CD4-positive, alpha-beta T cell treated with Interferon gamma for 1 hour (primary cell): Measurements from ENCODE around the gene ZFAND2A.
"Not testable (repeated sequence)": the region's sequence is repeated elsewhere in the genome, so short reads cannot be mapped to it uniquely, and the experiment has no call there.

ENCODE experiments used
- DNase-seq: peaks from one replicate; pipeline ENCODE4 v3.0.0-alpha.2; 2020

ZFAND2A gene

DNA sequence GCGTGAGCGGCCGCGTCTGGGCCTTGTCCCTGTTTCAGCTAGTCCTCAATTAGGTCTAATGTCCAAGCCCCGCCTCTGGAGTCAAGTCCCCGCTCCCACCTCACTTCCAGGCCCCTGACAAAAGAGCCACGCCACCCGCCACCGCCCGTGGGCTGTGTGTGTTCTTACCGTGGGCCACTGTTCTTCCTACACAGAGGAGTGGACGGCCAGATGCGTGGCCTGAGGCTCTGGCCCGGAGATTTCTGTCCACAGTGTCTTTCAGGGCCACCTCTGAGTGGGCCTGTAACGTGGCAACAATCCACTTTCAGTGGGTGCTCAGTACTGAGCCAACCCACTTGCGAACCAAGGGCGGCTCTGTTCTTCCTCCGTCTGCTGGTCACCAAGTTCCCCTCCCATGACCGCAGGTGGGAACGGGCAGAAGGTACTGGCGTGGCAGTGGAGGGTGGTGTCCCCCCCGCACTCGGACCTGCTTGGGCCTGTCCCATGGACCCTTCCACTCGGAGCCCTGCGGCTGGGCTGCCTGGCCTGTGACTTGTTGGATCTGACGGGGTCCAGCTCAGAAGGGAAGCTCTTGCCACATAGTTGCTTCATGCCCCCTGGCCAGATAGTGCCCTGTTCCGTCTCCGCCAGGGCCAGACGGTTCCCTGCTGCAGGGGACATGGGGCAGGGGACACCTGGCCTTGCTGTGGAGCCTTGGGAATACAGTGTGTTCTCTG is 15.0 kb upstream of the ZFAND2A start:
- no peak for DNase-seq

DNA sequence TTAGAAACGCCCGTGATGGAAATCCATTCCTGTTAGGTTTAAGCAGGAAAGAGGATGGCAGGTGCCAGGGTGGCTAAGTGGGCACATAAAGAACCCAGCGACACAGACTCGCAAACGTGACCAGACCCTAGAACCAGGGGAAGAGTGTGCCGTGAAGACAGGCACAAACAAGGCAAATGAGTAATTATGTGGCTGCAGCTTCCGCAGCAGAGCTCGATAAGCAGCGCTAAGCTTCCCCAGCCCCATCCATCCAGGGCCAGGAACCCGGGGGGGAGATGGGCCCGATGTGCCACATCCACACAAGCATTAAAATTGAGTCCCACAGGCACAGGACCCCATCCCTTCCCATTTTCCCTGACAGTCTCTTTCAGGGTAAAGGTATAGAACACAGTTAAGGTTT is 14.0 kb upstream of the ZFAND2A start:
- DNase-seq = no peak

DNA sequence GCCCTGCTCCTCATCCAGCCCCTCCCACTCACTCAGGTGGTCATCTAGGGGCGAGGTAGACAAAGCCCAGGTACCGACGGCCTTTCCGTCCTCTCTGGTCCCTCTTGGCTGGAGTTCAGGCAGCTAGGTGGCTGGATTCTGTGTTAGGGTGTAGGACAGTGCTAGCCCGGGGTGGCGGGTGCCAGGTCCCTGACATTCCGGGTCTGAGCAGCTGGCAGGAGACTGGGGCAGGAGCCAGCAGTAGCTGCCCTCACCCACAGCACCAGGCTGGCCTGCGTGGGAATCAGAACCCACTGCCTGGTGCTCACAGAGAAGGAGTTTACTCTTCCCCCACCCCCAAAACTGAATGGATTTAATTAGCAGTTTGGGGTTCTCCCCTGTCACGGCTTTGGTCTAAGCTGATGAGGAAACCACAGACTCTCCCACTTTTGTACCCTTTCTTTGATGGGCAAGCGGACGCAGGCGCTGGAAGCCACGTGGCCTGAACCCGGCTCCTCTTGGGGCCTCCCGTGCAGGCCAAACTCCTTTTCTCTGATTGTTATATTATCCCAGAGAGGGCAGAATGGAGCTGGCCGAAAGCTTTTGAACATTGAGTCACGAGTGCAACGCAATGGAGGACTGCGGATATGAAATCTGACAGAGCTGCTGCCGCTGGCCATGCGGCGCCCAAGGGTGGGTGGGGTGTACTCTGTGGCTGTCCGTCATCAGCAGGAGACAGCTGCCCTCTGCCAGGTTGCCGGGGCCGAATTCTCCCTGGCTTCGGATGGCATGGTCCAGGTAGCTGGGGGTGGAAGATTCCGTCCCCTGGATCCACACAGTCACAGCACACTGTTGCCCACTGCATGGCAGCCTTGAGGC is 12.9 kb upstream of the ZFAND2A start:
- no peak for DNase-seq

DNA sequence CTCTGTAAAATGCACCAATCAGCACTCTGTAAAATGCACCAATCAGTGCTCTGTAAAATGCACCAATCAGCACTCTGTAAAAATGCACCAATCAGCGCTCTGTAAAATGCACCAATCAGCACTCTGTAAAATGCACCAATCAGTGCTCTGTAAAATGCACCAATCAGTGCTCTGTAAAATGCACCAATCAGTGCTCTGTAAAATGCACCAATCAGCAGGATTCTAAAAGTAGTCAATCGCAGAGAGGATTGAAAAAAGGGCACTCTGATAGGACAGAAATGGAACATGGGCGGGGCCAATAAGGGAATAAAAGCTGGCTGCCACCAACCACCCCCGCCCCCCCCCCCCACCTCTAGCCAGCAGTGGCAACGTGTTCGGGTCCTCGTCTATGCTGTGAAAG is 11.5 kb upstream of the ZFAND2A start:
- DNase-seq = not testable (repeated sequence)

DNA sequence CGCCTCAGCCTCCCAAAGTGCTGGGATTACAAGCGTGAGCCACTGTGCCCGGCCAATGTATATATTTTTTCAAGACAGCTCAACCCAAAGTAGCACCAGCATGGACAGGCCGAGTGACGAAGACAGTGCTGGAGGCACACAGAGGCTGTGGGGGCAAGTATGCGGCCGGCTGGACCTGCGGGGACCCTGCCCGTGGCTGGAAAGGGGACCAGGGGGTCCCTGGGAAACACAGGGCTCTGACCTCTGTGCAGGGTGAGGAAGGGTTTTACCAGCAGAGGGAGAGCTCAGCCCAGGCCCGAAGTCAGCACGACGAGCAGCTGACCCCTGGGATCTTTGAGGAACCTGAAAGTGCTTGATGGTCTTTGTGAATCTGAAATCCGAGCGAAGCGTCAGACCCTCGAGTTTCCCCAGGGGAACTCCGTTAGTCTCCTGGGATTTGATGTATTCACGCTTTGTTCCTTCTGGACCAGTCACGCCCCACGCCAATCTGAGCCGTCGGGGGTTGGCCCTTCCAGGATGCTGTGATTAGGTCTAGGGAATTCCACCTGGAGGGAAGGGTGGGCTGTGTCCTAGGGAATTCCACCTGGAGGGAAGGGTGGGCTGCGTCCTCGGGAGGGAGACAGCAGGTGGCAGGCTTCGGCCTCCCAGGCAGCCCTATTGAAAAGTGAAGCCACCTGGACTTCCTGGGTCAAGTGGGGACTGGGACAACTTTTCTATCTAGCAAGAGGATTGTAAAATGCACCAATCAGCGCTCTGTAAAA is 10.9 kb upstream of the ZFAND2A start:
- no peak for DNase-seq

DNA sequence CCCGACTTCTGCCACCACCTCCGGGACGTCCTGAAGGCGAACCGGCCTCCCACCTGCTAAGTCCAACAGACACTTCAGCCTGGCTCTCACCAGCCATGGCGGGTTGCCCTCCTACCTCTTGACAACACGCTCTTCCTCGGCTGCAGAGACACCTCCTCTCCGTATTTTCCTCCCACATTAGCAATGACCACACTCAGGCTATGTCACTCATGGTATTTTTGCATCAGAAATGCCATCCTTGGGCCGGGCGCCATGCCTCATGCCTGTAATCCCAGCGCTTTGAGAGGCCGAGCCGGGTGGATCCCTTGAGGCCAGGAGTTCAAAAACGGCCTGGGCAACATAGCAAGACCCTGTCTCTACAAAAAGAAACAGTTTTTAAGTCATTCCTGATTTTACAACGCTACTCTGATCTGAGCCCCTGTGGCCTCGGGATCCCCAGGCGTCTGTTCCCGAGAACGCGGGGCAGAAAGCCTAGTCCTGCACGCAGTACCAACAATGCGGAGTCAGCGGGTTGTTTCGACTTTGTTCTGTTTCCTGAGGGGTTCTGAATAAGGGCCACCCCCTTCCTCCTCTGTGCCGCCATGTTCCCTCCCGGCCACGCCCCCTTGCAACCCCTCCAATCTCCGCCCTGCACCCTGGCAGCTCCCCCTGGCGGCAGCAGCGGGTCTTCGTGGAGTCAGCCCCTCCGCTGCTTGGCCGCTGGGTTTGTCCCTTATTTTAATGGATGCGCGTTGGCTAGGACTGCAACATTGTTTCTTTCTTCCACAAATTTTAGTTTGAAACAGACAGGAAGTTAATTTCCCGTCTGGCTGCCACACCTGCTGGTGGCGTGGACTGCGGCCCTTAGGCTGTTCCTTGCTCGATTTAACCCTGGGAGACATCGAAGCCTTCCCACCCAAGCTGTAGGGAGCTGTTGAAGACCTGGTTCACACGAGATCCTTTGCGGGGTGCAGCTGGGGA is 9.7 kb upstream of the ZFAND2A start:
- DNase-seq = peak; percentile 90

DNA sequence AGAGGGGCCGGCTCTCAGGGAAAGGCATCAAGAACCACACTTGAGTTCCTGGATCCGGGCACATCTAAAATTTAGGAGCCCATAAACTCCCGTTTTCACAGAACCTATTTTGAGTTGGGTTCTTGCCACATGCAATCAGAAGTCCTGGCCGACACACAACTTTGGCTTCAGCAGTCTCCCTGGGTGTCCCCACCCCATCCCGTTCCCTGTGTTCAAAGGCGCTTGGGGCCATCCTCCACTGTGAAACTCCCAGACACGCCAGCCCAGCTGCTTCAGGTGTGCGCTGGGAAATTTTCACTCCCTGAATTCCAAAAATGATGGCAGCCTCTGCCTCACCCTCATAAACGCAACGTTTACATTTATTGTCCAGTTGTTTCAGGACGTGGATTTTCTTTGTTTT is 8.4 kb upstream of the ZFAND2A start:
- DNase-seq = no peak

DNA sequence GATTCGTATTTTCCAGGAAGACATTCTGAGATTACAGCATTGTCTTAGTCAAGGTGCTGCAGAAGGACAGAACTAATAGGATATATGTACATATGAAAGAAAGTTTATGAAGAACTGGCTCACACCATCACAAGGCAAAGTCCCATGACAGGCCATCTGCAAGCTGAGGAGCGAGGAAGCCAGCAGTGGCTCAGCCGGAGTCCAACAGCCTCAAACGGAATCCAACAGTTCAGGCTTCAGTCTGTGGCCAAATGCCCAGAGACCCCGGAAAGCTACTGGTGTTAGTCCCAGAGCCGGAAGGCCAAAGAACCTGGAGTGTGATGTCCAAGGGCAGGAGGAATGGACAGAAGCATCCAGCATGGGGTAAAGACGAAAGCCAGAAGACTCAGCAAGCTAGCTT is 4.4 kb upstream of the ZFAND2A start:
- no peak for DNase-seq

DNA sequence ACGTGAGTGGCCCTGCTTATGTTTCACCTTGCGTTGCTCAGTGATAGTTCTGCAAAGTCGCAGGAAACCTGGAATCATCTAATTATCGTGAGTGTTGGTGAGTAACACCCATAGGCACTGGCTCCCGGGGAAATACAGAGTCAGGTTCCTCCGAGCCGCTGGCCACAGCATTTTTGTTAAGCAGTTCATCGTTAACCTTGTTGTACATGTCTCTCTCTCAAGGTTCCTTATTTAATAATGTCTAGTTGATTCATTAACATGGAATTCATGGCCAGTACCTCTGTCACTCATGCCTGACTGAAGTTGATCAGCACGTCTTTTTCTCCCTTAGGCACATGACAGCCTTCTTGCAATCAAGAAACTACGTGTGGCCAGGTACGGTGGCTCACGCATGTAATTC is 3.1 kb upstream of the ZFAND2A start:
- DNase-seq = no peak

DNA sequence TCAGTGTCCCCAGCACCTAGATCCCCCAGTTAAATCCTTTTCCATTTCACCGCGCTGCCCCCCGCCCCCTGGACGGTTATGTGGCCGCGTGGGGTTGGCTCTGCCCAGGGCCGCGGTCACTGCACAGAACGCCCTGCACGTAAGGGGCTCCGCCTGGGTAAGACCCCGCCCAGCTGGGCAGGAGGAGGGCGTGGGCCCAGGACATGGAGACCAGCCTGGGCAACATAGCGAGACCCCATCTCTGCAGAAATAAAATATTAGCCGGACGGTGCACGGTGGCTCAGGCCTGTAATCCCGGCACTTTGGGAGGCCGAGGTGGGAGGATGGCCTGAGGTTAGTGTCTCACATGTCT is 650 bp upstream of the ZFAND2A start:
- DNase-seq = no peak

DNA sequence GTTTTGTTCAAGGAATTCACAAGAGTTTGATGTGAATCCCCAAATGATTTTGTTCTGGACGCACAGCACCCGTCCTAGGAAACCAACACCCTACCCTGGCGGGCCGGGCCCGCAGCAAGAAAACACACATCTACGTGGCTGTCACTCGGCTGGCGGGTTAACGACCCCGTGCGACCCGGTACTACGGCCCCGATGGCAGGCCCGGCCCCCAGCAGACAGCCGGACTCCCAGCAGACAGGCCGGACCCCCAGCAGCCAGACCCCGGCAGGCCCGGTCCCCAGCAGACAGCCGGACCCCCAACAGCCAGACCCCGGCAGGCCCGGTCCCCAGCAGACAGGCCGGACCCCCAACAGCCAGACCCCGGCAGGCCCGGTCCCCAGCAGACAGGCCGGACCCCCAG is 765 bp downstream of the ZFAND2A start:
- DNase-seq = not testable (repeated sequence)

DNA sequence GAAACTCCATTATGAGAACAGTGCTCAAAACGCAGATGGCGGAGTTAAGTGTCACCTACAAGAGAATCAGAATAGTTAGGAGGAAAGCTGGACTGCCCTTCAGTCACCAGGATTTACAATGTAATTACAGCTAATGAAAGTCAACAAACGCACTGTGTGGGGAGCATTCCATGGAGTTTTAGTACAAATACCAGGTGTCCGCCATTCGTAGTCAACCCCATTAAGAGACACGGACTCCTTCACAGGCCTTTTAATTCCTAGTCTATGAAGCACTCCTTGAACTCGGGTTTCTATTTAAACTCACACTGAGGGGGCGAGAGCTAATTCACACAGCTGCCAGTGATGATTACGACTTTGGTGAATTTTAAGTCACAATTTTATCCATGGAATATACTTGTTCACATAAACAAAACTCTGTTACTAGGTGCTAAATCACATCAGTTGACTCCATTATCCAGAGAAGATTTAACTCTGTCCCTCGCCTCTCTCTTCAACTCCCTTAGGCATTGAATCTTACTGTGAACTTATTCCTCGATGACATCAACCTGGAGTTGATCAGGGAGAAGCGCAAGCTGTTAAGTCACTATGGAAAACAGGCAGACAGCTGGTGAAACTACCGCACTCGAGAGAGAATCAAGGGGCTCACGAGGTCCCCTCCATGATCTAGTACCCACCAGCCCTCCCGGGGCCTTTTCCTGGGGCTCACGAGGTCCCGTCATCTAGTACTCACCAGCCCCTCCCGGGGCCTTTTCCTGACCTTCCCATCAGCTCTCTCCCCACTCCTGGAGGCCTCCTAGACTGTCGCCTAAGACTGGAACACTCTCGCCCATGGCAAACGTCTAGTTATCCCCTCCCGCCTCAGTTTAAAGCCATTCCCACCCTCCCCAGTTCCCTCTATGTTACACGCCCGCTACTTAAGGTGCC is 1.5 kb downstream of the ZFAND2A start:
- DNase-seq = no peak

DNA sequence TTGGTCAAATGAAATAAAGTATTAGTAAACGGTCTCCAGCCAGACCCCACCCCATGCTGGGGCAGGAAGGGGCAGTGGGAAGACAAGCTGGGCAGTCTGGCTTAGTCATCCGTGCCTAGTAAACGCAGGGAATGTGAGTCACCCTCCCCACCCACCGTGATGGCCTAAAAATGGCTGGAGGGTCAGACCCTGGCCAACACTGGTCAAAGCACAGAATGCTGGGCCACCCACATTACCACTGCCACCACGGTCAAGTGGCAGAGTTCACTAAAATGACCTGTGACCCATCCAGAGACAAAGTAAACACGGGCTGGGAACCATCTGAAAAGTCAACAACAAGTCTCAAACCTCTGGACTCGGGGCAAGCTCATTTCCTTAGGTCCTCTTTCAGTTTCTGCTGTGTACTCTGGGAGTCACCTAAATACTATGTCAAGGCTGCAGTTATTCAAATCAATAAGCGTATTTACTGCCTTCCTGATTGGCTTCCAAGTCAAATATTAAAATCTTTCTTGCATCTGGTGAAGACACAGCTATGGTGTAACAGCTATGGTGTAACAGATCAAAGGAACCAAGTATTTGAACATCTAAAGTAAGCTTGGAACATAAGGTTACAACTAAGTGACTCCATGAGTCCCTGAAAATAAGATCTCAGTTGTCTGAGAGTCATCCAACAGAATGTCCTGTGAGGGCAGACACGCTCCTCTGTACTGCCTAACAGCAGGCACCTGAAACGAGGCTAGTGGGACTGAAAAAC is 3.0 kb downstream of the ZFAND2A start:
- no peak for DNase-seq

DNA sequence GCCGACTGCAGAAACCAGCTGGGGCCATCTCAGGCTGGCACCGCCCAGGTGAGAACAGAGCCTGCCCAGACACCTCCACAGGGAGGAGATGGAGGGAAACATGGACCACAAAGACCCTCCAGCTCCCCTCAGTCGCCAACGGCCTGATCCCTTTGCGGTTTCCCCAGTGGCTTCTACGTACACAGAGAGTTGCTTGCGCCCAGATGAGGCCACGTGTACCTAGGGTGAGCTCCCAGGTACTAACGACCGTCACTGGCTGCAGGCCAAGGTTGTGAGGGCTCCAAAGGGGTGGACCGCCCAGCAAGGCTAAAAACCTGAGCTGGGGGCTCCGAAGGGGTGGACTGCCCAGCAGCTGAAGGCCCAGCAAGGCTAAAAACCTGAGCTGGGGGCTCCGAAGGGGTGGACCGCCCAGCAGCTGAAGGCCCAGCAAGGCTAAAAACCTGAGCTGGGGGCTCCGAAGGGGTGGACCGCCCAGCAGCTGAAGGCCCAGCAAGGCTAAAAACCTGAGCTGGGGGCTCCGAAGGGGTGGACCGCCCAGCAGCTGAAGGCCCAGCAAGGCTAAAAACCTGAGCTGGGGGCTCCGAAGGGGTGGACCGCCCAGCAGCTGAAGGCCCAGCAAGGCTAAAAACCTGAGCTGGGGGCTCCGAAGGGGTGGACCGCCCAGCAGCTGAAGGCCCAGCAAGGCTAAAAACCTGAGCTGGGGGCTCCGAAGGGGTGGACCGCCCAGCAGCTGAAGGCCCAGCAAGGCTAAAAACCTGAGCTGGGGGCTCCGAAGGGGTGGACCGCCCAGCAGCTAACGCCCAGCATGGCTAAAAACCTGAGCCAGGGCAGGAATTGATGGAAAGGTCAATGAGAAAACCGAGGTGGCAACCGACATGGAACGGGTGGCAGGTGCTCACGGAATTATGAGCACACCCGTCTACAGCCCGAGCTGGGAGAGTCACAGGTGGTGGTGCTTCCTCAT is 3.9 kb downstream of the ZFAND2A start:
- not testable (repeated sequence) for DNase-seq

DNA sequence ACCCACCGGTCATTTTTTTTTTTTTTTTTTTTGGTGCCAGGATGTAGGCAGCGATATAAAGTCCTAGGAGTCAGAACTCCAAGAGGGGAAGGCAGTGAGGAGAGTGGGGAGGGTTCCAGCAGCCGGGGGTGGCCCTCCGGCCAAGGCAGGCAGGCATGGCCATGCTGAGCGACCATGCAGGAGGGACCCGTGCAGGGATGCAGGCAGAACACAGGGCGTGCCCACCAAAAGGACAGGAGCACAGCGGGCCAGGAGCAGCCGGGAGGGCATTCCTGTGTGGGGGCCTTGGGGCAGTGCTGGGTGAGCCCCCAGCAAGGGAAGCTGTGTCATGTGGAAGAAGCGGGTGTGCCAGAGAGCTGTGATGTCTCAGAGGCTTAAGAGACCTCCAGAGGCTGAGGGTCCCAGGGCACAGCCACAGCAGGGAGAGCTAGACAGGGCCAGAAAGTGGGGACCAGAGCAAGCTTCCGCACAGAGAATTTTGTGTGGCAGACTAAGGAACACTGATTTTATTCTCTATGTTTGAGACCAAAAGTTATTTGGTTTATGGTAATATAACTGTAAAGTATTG is 5.7 kb downstream of the ZFAND2A start:
- DNase-seq = no peak

DNA sequence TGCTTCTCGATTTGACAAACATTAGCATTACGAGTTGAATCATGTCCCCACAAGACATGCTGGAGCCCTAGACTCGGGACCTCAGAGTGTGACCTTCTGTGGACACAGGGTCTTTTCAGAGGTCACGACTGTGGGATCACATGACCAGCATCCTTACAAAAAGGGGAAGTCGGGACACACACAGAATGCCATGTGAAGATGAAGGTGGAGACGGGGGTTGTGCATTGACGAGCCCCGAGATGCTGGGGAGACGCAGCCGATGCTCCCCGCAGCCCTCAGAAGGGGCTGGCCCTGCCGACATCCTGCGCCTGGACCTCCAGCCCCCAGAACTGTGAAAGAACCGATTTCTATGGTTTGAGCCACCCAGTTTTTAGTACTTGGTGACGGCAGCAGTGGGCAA is 7.5 kb downstream of the ZFAND2A start:
- DNase-seq = no peak

DNA sequence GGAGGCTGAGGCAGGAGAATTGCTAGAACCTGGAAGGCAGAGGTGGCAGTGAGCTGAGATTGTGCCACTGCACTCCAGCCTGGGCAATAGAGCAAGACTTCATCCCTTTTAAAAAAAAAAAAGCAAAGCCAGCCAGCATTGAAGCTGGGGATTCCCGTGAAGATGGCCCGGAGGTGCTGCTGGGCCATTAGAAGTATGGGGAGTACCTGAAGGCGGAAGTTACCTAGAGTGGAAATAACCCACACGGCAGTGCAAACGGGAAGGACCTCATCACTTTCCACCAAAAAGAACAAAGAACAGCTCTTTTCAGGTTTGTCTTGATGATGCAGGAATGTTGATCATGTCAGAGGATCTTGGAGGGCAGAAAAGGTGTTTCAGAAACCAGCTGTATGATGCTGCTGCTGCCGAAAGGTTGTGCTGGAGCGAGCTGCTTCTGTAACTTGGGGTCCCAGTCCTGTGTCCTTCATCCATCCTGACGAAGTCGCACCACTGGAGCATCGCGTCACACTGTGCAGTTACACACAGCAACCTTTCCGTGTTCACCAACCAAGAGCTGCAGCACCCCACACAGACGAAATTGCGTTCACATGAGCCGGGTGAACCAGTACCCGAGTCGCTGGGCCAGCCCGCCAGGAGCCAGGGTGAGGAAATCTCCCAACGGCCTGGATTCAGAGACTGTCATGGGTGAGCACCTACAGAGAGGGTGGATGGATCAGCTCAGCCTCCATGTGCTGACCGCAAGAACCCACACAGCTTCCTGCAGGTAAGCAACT is 8.2 kb downstream of the ZFAND2A start:
- DNase-seq = no peak

DNA sequence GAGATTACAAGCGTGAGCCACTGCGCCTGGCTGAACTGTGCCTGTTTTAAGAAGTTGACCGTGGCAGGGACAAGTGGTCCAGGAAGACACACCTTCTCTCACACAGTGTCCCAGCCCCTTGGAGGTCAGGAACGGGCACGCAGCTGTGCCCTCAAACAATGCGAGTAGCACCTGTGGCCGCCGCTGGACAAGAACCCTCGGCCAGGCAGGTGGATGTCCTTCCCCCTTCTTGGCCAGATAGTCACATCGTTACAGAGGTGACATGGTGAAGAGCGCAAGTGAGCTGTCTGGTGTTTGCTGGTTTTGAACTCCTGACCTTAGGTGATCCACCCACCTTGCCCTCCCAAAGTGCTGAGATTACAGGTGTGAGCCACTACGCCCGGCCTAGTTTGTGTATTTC is 8.8 kb downstream of the ZFAND2A start:
- no peak for DNase-seq
